ENCODE measurements around the gene UBE2O.

Gene UBE2O

DNA sequence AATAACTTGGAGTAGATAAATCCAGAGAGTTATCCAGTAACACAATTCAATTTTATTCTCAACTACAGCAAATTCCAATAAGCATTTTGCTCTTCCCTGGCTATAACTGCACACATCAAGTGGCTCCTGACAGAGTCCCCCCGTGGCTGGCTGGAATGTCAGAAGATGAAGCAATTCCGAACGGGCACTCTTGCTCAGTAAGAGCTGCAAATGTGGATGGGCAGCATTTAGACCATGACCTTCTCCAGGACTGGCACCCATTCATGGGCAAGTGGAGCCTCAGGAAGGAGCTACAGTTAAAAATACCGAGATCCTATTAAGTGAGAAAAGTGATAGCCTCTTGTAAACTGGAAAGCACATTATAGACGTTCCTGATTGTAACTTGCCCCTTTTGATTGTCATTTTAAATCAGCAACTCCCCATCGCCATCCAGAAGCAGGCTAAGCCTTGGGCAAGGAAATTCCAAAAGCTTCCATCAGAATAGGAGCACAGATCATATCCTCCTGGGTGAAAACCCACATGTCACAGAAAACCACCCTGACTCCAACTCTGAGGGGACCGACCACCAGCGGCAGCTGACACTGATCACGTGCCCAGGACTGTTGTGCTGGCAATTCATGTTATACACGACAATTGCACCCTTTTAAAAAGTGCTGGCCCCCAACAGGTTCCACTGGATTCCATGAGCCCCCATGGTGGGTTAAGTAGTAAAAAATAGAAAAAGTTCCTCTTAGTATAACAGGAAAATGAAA is 7.1 kb downstream of the UBE2O start:
- no peaks in the 10 kb centered on the region for H3K27me3 ChIP-seq (replicated peaks; ENCODE audit: insufficient read depth, low read length)
- H3K9me3 ChIP-seq (replicated peaks; ENCODE audit: insufficient read depth, low read length) = no peaks in the 10 kb centered on the region
- no peak overlapping the region for H3K4me2 ChIP-seq (ENCODE audit: low read depth, low read length)
- TF ChIP-seq EZH2 (optimal IDR thresholded peaks at IDR 0.05; ENCODE audit: low read depth, low read length) (no peak), EZH2phosphoT487 (IDR thresholded peaks at IDR 0.05; ENCODE audit: low read length) (no peak)
- TF ChIP-seq, protein P1, sequence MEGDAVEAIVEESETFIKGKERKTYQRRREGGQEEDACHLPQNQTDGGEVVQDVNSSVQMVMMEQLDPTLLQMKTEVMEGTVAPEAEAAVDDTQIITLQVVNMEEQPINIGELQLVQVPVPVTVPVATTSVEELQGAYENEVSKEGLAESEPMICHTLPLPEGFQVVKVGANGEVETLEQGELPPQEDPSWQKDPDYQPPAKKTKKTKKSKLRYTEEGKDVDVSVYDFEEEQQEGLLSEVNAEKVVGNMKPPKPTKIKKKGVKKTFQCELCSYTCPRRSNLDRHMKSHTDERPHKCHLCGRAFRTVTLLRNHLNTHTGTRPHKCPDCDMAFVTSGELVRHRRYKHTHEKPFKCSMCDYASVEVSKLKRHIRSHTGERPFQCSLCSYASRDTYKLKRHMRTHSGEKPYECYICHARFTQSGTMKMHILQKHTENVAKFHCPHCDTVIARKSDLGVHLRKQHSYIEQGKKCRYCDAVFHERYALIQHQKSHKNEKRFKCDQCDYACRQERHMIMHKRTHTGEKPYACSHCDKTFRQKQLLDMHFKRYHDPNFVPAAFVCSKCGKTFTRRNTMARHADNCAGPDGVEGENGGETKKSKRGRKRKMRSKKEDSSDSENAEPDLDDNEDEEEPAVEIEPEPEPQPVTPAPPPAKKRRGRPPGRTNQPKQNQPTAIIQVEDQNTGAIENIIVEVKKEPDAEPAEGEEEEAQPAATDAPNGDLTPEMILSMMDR (IDR thresholded peaks at IDR 0.05; ENCODE audit: low read length) = no peak
- H3K79me2 ChIP-seq (ENCODE audit: low read length) = peaks cover 100% of the 10 kb centered on the region
- H3K9ac ChIP-seq (ENCODE audit: low read length) = no peak overlapping the region
- no peaks in the 10 kb centered on the region; the same call in 1 of the 2 replicates for H3K4me1 ChIP-seq (ENCODE audit: low read length)
- H3K4me3 ChIP-seq (ENCODE audit: low read length) = no peak overlapping the region
- no peaks in the 10 kb centered on the region for H3K9me2 ChIP-seq (replicated peaks; ENCODE audit: insufficient read depth, low read length)
- DNase-seq = no peak
- H3K36me3 ChIP-seq (replicated peaks; ENCODE audit: insufficient read depth, low read length) = no peaks in the 10 kb centered on the region
- H3F3A ChIP-seq (ENCODE audit: insufficient read depth, low read length) = no peaks in the 10 kb centered on the region
- H2AFZ ChIP-seq (ENCODE audit: low read length) = no peak overlapping the region
- peaks cover 38% of the 10 kb centered on the region for H4K20me1 ChIP-seq (ENCODE audit: insufficient read depth, low read length)
- H3K27ac ChIP-seq (ENCODE audit: low read length) = no peak overlapping the region

- H3K4me3 ChIP-seq (ENCODE audit: low read length) = no peak overlapping the region
- H3K9ac ChIP-seq (ENCODE audit: low read length) = no peak overlapping the region
- peaks cover 100% of the 10 kb centered on the region for H3K79me2 ChIP-seq (ENCODE audit: low read length)
- no peaks in the 10 kb centered on the region for H3F3A ChIP-seq (ENCODE audit: insufficient read depth, low read length)
- H3K27ac ChIP-seq (ENCODE audit: low read length) = no peak overlapping the region
- DNase-seq = no peak
- no peaks in the 10 kb centered on the region for H3K36me3 ChIP-seq (replicated peaks; ENCODE audit: insufficient read depth, low read length)
- H2AFZ ChIP-seq (ENCODE audit: low read length) = no peak overlapping the region
- H3K4me1 ChIP-seq (ENCODE audit: low read length) = no peaks in the 10 kb centered on the region; the same call in 1 of the 2 replicates
- no peak overlapping the region for H3K4me2 ChIP-seq (ENCODE audit: low read depth, low read length)
- no peaks in the 10 kb centered on the region for H3K9me3 ChIP-seq (replicated peaks; ENCODE audit: insufficient read depth, low read length)
- TF ChIP-seq EZH2 (optimal IDR thresholded peaks at IDR 0.05; ENCODE audit: low read depth, low read length) (no peak), EZH2phosphoT487 (IDR thresholded peaks at IDR 0.05; ENCODE audit: low read length) (no peak)
- TF ChIP-seq, protein P1 (IDR thresholded peaks at IDR 0.05; ENCODE audit: low read length) = no peak
- no peaks in the 10 kb centered on the region for H3K27me3 ChIP-seq (replicated peaks; ENCODE audit: insufficient read depth, low read length)
- H3K9me2 ChIP-seq (replicated peaks; ENCODE audit: insufficient read depth, low read length) = no peaks in the 10 kb centered on the region
- H4K20me1 ChIP-seq (ENCODE audit: insufficient read depth, low read length) = peaks cover 32% of the 10 kb centered on the region
These were observed 8.2 kb downstream of the UBE2O start for GRCh38 chr17:76444518-76445311.

GRCh38 chr17:76442341-76443338 is 10.3 kb downstream of the UBE2O start:
- H3K4me2 ChIP-seq (ENCODE audit: low read depth, low read length) = no peak overlapping the region
- H3K9me2 ChIP-seq (replicated peaks; ENCODE audit: insufficient read depth, low read length) = no peaks in the 10 kb centered on the region
- no peaks in the 10 kb centered on the region for H3K27me3 ChIP-seq (replicated peaks; ENCODE audit: insufficient read depth, low read length)
- H2AFZ ChIP-seq (ENCODE audit: low read length) = no peak overlapping the region
- H4K20me1 ChIP-seq (ENCODE audit: insufficient read depth, low read length) = peaks cover 28% of the 10 kb centered on the region
- H3K79me2 ChIP-seq (ENCODE audit: low read length) = peaks cover 100% of the 10 kb centered on the region
- no peak overlapping the region for H3K4me3 ChIP-seq (ENCODE audit: low read length)
- no peaks in the 10 kb centered on the region for H3F3A ChIP-seq (ENCODE audit: insufficient read depth, low read length)
- H3K36me3 ChIP-seq (replicated peaks; ENCODE audit: insufficient read depth, low read length) = no peaks in the 10 kb centered on the region
- no peak for DNase-seq
- TF ChIP-seq, protein P1 (IDR thresholded peaks at IDR 0.05; ENCODE audit: low read length) = no peak
- TF ChIP-seq EZH2 (optimal IDR thresholded peaks at IDR 0.05; ENCODE audit: low read depth, low read length) (no peak), EZH2phosphoT487 (IDR thresholded peaks at IDR 0.05; ENCODE audit: low read length) (no peak)
- H3K4me1 ChIP-seq (ENCODE audit: low read length) = no peaks in the 10 kb centered on the region; the same call in 1 of the 2 replicates
- H3K27ac ChIP-seq (ENCODE audit: low read length) = no peak overlapping the region
- no peaks in the 10 kb centered on the region for H3K9me3 ChIP-seq (replicated peaks; ENCODE audit: insufficient read depth, low read length)
- no peak overlapping the region for H3K9ac ChIP-seq (ENCODE audit: low read length)

Data from MM.1S (cell line).